Transverse colon (tissue), 4 donors: ENCODE results near the gene MAP4K4. TPM values are rescaled to one million over a fixed set of nuclear protein-coding genes. Genes with fewer than 3 reads are reported as not detected.

ENCODE experiments used
- DNase-seq: peaks from one replicate; pipeline ENCODE4 v3.0.0-alpha.2; 2019
- H3K27ac ChIP-seq, 4 donors: fragments of 200-600 bp; sonication (generic); 2 replicates each; pipeline ENCODE4 v1.5.1; 2016 to 2018; ENCODE audit warnings: inconsistent platforms in 4 of 4
- H3K27me3 ChIP-seq: fragments of 200-600 bp; sonication (generic); 2 replicates; pipeline ENCODE4 v1.5.1; 2017; ENCODE audit warnings: inconsistent platforms
- H3K36me3 ChIP-seq, 4 donors: fragments of 200-600 bp; sonication (generic); 2 replicates each; pipeline ENCODE4 v1.5.1; 2017 to 2019; ENCODE audit warnings: inconsistent platforms in 4 of 4
- H3K4me1 ChIP-seq, 4 donors: fragments of 200-600 bp; sonication (generic); 2 replicates each; pipeline ENCODE4 v1.5.1; 2017 to 2020; ENCODE audit warnings: inconsistent platforms in 4 of 4
- H3K4me3 ChIP-seq, 4 donors: fragments of 200-600 bp; sonication (generic); 1 replicate in 1 of 4; 2 replicates in 3 of 4; pipeline versions ENCODE4 v1.5.1 to v1.6.1; 2017 to 2019; ENCODE audit warnings: inconsistent platforms in 4 of 4
- H3K9me3 ChIP-seq, 2 donors: fragments of 200-600 bp; sonication (generic); 2 replicates each; pipeline ENCODE4 v1.5.1; 2017 to 2019; ENCODE audit warnings: inconsistent platforms in 2 of 2
- CTCF ChIP-seq, 5 experiments: fragments of 200-600 bp in 3 of 5; fragments of 450-650 bp in 2 of 5; sonication (generic) in 3 of 5; IDR thresholded peaks; 1 replicate in 2 of 5; 2 replicates in 3 of 5; pipeline ENCODE4 v1.5.1; 2016 to 2017; ENCODE audit warnings: antibody characterized with exemption in 5 of 5, inconsistent platforms in 3 of 5, mild to moderate bottlenecking in 2 of 5, moderate library complexity in 1 of 5
- EP300 ChIP-seq: sonication (generic); formaldehyde crosslinking; IDR thresholded peaks from one replicate; pipeline ENCODE4 v1.6.1; 2017; ENCODE audit warnings: antibody characterized with exemption, low read depth
- POLR2A ChIP-seq: fragments of 450-650 bp; IDR thresholded peaks from one replicate; pipeline ENCODE4 v1.6.1; 2016; ENCODE audit warnings: antibody characterized with exemption, mild to moderate bottlenecking, moderate library complexity
- POLR2AphosphoS5 ChIP-seq, 3 donors: sonication (generic); formaldehyde crosslinking; IDR thresholded peaks; one replicate each; pipeline ENCODE4 v1.6.1; 2016; ENCODE audit warnings: antibody characterized with exemption in 3 of 3
- WGBS, 2 donors: methylation state at CpG; one replicate each; pipeline ENCODE4 v1.1.5; 2018; ENCODE audit warnings: low coverage in 1 of 2; 5-methylcytosine and 5-hydroxymethylcytosine counted together
- in situ Hi-C, 4 donors: fragments of 200-750 bp; cut with MboI; loops; one replicate each; pipeline versions ENCODE4 v1.15.0 to v1.15.1; 2017; ENCODE audit warnings: low sequenced_read_pairs in 3 of 4, low pct_ligation_motif_present in 1 of 4, low pct_unique_long_range_greater_than_20kb in 1 of 4
- intact Hi-C: fragments of 100-400 bp; cut with DNase I; formaldehyde crosslinking; loops from one replicate; pipeline ENCODE4 v1.15.1; 2023; ENCODE audit warnings: low total_unique reads
- total RNA-seq, 4 donors: library from RNA; depleted of rRNA; stranded (reverse); fragments of >200 nt; gene quantifications; one replicate each; pipeline ENCODE4 v1.1.0, GENCODE V29; 2016

MAP4K4 gene
- total RNA-seq, 4 donors from 2014 or later, result 20.3 to 42.3 (median 29.6) TPM

- intact Hi-C loops (no loop called here), in situ Hi-C loops (no loop called here)
- 94% methylated on average over 6 of the region's 6 CpGs; no CpG with 5 or more reads in 1 of the 2 donors for WGBS, 2 donors
- Histone ChIP-seq H3K27me3 (no peaks in the 10 kb centered on the region), H3K4me3 (no peak overlapping the region), H3K36me3 (no peaks in the 10 kb centered on the region), H3K9me3 (no peaks in the 10 kb centered on the region), H3K27ac (no peak overlapping the region), H3K4me1 (peaks cover 7 to 50% (median 11%) of the 10 kb centered on the region in 4 donors)
- no peak for TF ChIP-seq POLR2AphosphoS5 (IDR thresholded peaks at IDR 0.05)
- TF ChIP-seq POLR2A, result no peak
- no peak for TF ChIP-seq CTCF (IDR thresholded peaks at IDR 0.05)
- no peak for TF ChIP-seq EP300
- DNase-seq, result no peak
These were observed 80.6 kb downstream of the MAP4K4 start for GRCh38 chr2:101778102-101778501.

GRCh38 chr2:101779190-101779589 lies 81.7 kb downstream of the MAP4K4 start:
- in situ Hi-C loops (no loop called here), intact Hi-C loops (no loop called here)
- DNase-seq, result no peak
- Histone ChIP-seq H3K27me3 (no peaks in the 10 kb centered on the region), H3K4me3 (no peak overlapping the region), H3K9me3 (no peaks in the 10 kb centered on the region), H3K27ac (no peak overlapping the region), H3K4me1 (peaks cover 7 to 50% (median 11%) of the 10 kb centered on the region in 4 donors), H3K36me3 (no peaks in the 10 kb centered on the region)
- TF ChIP-seq POLR2A, result no peak
- TF ChIP-seq POLR2AphosphoS5 (IDR thresholded peaks at IDR 0.05), result no peak
- TF ChIP-seq EP300, result no peak
- TF ChIP-seq CTCF (IDR thresholded peaks at IDR 0.05), result no peak
- 20 to 53% methylated on average over 1 of the region's 1 CpG for WGBS, 2 donors

GRCh38 chr2:101779656-101780055 lies 82.1 kb downstream of the MAP4K4 start:
- Histone ChIP-seq H3K27me3 (no peaks in the 10 kb centered on the region), H3K9me3 (no peaks in the 10 kb centered on the region), H3K27ac (no peak overlapping the region), H3K4me3 (no peak overlapping the region), H3K36me3 (no peaks in the 10 kb centered on the region), H3K4me1 (peaks cover 7 to 51% (median 11%) of the 10 kb centered on the region in 4 donors)
- intact Hi-C loops, result no loop called here
- no peak for TF ChIP-seq POLR2A
- TF ChIP-seq CTCF (IDR thresholded peaks at IDR 0.05), result no peak
- no peak for TF ChIP-seq POLR2AphosphoS5 (IDR thresholded peaks at IDR 0.05)
- TF ChIP-seq EP300, result no peak
- in situ Hi-C loops, result no loop called here
- no peak for DNase-seq
- WGBS, 2 donors, result 78 to 82% methylated on average over 3 of the region's 3 CpGs

- in situ Hi-C loops, result no loop called here
- intact Hi-C loops, result no loop called here
- DNase-seq, result no peak
- Histone ChIP-seq H3K27ac (no peak overlapping the region), H3K27me3 (no peaks in the 10 kb centered on the region), H3K4me1 (peaks cover 7 to 37% (median 11%) of the 10 kb centered on the region in 4 donors), H3K36me3 (no peaks in the 10 kb centered on the region), H3K4me3 (no peak overlapping the region), H3K9me3 (no peaks in the 10 kb centered on the region)
- no peak for TF ChIP-seq POLR2A
- TF ChIP-seq EP300, result no peak
- 67 to 80% methylated on average over 1 to 4 of the region's 4 CpGs for WGBS, 2 donors
These were observed 83.8 kb downstream of the MAP4K4 start for GRCh38 chr2:101781326-101781725.
